ENCODE results near the gene ATPAF1.

- TF ChIP-seq CTCF (IDR thresholded peaks at IDR 0.05) (peak in 1 of 3 experiments; percentile 1), POLR2A (IDR thresholded peaks at IDR 0.05) (peak; percentile 79)
Measured at GRCh38 chr1:46603858-46604549, 64.2 kb downstream of the ATPAF1 start, which contains the start of gene MKNK1.

All from testis (tissue), 2 donors.